ENCODE data around the gene CCDC70.
A peak's percentile ranks its signal among the peaks of the same experiment; 100 is the strongest.
"Not testable (repeated sequence)": the region's sequence is repeated elsewhere in the genome, so short reads cannot be mapped to it uniquely, and the experiment has no call there.

The CCDC70 gene

GRCh38 chr13:51861723-51862300 lies at the start of gene CCDC70:
CCDC70 (plus strand) TSS chr13:51861969; CDS start chr13:51865412, 3,443 bp downstream.
- no peak for DNase-seq

- no peak for DNase-seq
These were observed 47.7 kb upstream of the CCDC70 start for GRCh38 chr13:51814071-51814470.

- peak; percentile 89 for DNase-seq
These were observed 46.7 kb upstream of the CCDC70 start for GRCh38 chr13:51814825-51815650.

GRCh38 chr13:51815848-51816247 lies 45.9 kb upstream of the CCDC70 start:
- DNase-seq, result no peak

GRCh38 chr13:51816604-51817249 lies 45.0 kb upstream of the CCDC70 start:
- no peak for DNase-seq

GRCh38 chr13:51817717-51818116 lies 44.1 kb upstream of the CCDC70 start:
- DNase-seq, result no peak

GRCh38 chr13:51818276-51818675 lies 43.5 kb upstream of the CCDC70 start:
- DNase-seq, result no peak

- no peak for DNase-seq
These were observed 42.8 kb upstream of the CCDC70 start for GRCh38 chr13:51818781-51819511.

GRCh38 chr13:51819544-51819943 lies 42.2 kb upstream of the CCDC70 start:
- no peak for DNase-seq

GRCh38 chr13:51820016-51820597 lies 41.7 kb upstream of the CCDC70 start:
- peak; percentile 88 for DNase-seq

- no peak for DNase-seq
These were observed 40.2 kb upstream of the CCDC70 start for GRCh38 chr13:51821606-51822005.

GRCh38 chr13:51822106-51822815 lies 39.5 kb upstream of the CCDC70 start:
- DNase-seq, result no peak

GRCh38 chr13:51823359-51823758 lies 38.4 kb upstream of the CCDC70 start:
- DNase-seq, result peak; percentile 17

GRCh38 chr13:51823863-51824262 lies 37.9 kb upstream of the CCDC70 start:
- DNase-seq, result peak; percentile 35

- not testable (repeated sequence) for DNase-seq
These were observed 37.1 kb upstream of the CCDC70 start for GRCh38 chr13:51824712-51825111.

GRCh38 chr13:51825165-51825592 lies 36.6 kb upstream of the CCDC70 start:
- no peak for DNase-seq

GRCh38 chr13:51825681-51826254 lies 36.0 kb upstream of the CCDC70 start:
- DNase-seq, result no peak

- no peak for DNase-seq
These were observed 35.2 kb upstream of the CCDC70 start for GRCh38 chr13:51826606-51827005.

- no peak for DNase-seq
These were observed 34.5 kb upstream of the CCDC70 start for GRCh38 chr13:51827254-51827653.

- no peak for DNase-seq
These were observed 32.8 kb upstream of the CCDC70 start for GRCh38 chr13:51828730-51829567.

- no peak for DNase-seq
These were observed 32.2 kb upstream of the CCDC70 start for GRCh38 chr13:51829568-51829899.
